ENCODE results near the gene HTT.

HTT gene

GRCh38 chr4:3074078-3074845 is at the start of gene HTT, which contains the start of gene HTT-AS:
Gene HTT (plus strand): TSS chr4:3074681. CDS start chr4:3074826, 145 bp downstream.
Gene HTT-AS (minus strand): TSS chr4:3074538.
- DNase-seq = peak; percentile 81 to 92

GRCh38 chr4:3025881-3026280 is 48.6 kb upstream of the HTT start:
- no peak for DNase-seq

- no peak for DNase-seq
Measured at GRCh38 chr4:3026540-3026939, 47.9 kb upstream of the HTT start.

GRCh38 chr4:3029464-3029863 is 45.0 kb upstream of the HTT start:
- no peak for DNase-seq

GRCh38 chr4:3030566-3031356 is 43.7 kb upstream of the HTT start:
- DNase-seq = no peak

GRCh38 chr4:3031357-3032082 is 43.0 kb upstream of the HTT start:
- no peak for DNase-seq

- DNase-seq = no peak
Measured at GRCh38 chr4:3034231-3034630, 40.2 kb upstream of the HTT start.

- no peak for DNase-seq
Measured at GRCh38 chr4:3035249-3035648, 39.2 kb upstream of the HTT start.

GRCh38 chr4:3035674-3036073 is 38.8 kb upstream of the HTT start:
- DNase-seq = no peak

GRCh38 chr4:3036131-3036952 is 38.1 kb upstream of the HTT start:
- no peak for DNase-seq

GRCh38 chr4:3037957-3038461 is 36.5 kb upstream of the HTT start:
- no peak for DNase-seq

GRCh38 chr4:3039706-3040366 is 34.6 kb upstream of the HTT start:
- DNase-seq = no peak

- no peak for DNase-seq
Measured at GRCh38 chr4:3040452-3041191, 33.9 kb upstream of the HTT start.

GRCh38 chr4:3041192-3042142 is 33.0 kb upstream of the HTT start:
- DNase-seq = no peak

GRCh38 chr4:3042226-3042625 is 32.3 kb upstream of the HTT start:
- no peak for DNase-seq

- no peak for DNase-seq
Measured at GRCh38 chr4:3043282-3044020, 31.0 kb upstream of the HTT start.

GRCh38 chr4:3044870-3045819 is 29.3 kb upstream of the HTT start:
- DNase-seq = no peak

GRCh38 chr4:3046162-3046561 is 28.3 kb upstream of the HTT start:
- DNase-seq = no peak

Data from NCI-H446 (cell line).